ENCODE measurements around the gene HCN2.
"Not testable (repeated sequence)": the region's sequence is repeated elsewhere in the genome, so short reads cannot be mapped to it uniquely, and the experiment has no call there.

Gene HCN2

GRCh38 chr19:620166-620862 is 30.6 kb downstream of the HCN2 start:
- DNase-seq (ENCODE audit: low spot score): no peak

DNA sequence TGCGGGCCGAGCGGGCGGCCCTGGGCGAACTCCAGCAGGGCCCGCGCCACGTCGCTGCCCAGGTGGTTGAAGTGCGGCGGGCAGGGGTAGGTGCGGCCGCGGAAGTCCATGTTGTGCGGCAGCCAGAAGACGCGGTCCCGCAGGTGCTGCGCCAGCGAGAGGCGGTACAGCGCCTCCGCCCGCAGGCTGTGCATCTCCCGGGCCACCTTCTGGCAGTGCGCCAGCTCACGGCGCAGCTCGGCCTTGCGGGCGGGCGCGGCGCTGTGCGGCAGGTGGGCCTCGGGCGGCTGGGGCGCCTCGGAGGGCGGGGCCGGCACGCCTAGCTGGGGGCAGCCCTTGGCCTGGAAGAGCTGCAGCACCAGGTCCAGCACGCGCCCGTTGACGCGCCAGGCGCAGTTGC is 31.5 kb downstream of the HCN2 start:
- DNase-seq (ENCODE audit: low spot score): not testable (repeated sequence)

DNA sequence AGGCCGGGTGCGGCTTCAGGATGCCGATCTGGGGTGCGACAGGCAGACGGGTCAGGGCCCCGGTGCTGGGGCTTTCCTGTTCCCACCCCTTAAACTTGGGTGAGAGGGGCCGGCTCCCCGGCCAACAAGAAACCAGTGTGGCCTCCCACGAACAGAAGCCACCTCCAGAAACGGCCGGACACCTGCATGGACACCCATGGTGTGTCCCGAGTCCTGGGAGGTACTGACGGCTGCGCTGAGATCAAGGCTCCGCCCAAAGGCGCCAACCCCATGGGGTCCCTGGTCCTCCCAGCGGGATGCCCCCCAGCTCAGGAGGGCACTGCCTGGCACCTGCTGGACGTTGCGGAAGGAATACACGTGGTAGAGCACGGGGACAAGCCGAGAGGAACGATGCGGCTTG is 32.1 kb downstream of the HCN2 start:
- no peak for DNase-seq (ENCODE audit: low spot score)

GRCh38 chr19:622666-623065 is 33.0 kb downstream of the HCN2 start:
- no peak for DNase-seq (ENCODE audit: low spot score)

DNA sequence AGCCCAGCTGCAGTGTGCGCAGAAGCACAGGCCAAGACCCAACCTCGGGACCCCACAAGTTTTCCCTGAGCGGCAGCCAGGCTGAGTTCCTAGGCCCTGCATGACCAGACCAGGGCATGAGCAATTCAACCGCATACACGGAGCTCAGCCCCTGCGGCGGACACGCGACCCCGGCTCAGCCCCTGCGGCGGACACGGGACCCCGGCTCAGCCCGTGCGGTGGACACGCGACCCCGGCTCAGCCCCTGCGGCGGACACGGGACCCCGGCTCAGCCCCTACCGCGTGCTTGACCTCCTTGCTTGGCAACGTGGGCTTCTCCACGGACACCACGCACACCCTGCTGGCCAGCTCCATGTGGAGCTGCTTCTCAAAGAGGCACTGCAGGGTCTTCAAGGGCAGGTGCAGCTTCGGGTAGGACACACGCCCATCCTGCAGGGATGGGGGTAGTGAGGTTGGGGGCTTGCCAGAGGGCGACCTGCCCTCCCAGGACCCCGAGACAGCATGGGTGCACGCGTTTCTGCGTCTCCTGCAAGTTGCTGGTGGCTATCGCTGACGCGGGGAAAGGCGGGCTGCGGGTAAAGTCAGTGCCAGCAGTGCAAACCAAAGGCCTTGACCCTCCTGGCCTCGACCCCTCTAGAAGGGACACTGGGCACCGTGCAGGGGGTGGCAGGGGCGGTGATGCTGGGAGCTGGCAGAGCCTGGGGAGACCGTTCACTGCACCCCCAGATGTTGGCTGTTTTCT is 33.7 kb downstream of the HCN2 start:
- no peak for DNase-seq (ENCODE audit: low spot score)

DNA sequence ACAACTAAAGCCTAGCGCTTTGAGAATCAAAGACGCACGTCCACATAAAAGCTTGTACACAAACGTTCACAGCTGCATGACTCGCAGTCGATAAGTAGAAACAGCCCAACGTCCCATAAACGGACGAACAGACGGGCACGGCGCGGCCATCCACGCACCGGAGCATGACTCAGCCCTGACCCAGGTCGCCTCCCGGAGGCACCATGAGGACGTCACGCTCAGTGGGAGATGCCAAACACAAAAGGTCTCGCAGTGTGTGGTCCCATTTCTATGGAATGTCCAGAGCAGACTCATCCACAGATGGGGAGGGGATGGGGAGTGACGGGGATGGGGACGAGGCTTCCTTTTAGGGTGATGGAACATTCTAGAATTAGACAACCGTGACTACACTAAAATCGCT is 34.3 kb downstream of the HCN2 start:
- no peak for DNase-seq (ENCODE audit: low spot score)

DNA sequence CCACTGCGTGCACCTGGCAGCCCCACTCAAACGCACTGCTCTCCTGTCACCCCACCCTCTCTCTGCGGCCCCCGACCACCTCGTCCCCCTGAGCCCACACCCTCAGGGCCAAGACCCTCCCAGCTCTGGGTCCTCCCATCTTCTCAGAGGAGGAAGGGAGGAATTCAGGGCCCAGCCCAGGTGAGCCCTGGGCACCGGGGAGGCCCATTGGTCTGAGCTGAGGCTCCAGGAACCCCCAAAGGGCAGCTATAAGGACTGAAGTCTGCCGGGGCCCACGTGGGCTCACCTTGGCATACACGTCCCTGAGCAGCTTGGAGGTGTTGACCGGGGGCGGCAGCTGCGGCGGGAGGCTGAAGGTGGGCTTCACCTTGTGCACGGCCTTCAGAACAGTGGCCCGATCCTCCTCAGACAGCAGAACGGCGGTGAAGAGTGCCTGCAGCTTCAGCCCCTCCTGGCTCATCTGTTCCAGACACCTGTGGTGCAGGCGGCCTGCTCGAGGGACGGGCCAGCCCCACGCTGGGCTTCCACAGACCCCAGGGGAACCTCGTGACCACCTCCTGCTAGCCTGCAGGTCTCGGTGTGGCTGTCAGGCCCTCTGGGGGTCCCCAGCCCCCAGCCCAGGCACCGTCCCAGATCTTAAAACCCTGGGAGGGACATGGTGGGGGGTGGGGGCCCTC is 34.9 kb downstream of the HCN2 start:
- no peak for DNase-seq (ENCODE audit: low spot score)

DNA sequence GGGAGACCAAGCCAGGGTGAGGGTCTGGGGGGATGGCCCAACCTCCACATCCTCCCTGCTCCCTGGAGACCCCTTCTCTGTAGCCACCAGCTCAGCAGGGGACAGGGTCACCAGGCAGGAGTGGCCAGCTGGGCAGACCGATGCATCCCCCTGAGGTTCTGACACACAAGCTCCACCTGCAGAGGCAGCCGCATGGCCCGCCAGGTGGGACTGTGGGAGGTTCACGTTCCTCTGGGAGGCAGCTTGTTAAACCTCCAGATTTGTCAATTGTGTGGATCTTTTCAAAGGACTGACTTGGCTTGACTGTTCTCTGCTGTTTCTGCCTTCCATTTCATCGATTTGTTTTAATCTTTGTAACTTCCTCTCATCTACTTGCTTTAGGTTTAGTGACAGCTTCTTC is 35.6 kb downstream of the HCN2 start:
- no peak for DNase-seq (ENCODE audit: low spot score)

DNA sequence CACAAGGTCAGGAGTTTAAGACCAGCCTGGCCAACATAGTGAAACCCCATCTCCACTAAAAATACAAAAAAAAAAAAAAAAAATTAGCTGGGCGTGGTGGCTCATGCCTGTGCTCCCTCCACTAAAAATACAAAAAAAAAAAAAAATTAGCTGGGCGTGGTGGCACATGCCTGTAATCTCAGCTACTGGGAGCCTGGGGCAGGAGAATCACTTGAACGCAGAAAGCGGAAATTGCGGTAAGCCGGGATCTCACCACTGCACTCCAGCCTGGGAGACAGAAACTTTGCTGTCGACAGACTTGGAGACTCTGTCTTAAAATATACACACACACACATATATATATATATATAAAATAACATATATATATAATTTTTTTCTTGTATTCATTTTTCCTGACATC is 36.9 kb downstream of the HCN2 start:
- not testable (repeated sequence) for DNase-seq (ENCODE audit: low spot score)

- no peak for DNase-seq (ENCODE audit: low spot score)
Measured at GRCh38 chr19:628168-628567, 38.5 kb downstream of the HCN2 start.

DNA sequence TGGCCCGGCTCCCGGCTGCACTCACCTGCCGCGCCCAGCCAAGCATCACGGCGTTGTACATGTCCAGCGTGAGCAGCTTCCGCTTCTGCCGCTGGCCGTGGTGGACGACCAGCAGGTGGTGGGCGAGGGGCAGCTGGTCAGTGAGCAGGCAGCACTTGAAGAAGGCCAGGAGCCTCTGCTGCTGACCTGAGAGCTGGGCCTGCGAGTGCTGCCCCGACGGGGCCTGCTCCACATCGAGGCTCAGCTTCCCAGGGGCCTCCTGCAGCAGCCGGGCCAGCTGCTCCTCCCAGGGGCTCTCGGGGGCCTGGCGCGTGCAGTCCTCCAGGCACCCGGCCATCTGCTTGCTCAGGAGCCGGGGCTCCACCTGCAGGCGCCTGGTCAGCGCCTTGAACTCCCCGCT is 39.8 kb downstream of the HCN2 start:
- not testable (repeated sequence) for DNase-seq (ENCODE audit: low spot score)

DNA sequence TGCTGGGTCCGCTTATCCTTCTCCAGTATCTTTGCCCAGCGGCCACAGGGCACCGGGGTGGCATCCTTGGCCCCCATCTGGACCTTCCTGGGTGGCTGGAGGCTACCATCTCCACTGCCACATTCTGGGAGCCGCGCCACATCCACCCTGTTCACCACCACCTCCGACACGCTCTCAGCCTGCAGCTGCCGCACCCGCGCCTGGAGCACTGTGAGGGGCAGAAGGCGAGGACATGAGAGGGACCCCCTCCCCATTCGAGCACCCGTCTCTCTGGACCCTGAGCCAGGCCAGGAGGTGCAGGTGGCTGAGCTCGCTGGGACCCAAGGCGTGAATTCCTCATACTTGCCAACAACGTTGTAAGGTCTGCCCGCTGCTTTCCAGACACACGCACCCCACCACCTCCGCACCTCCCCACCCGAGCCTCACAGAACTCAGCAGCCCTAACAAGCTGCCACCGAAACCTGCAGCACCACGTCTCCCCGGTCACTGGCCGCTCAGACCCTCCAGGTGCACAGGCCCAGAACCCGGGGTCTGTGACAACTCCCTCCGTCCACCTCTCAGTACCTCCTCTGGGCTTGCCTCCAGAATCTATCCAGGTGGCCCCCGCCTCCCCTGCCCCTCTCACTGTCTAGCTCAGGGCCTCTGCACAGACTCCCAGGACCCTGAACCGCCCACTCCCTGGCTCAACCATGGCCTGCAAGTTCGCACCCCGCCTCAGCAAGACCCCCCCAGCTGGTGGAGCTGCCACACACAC is 40.5 kb downstream of the HCN2 start:
- no peak for DNase-seq (ENCODE audit: low spot score)

GRCh38 chr19:632579-633067 is 42.9 kb downstream of the HCN2 start:
- no peak for DNase-seq (ENCODE audit: low spot score)

DNA sequence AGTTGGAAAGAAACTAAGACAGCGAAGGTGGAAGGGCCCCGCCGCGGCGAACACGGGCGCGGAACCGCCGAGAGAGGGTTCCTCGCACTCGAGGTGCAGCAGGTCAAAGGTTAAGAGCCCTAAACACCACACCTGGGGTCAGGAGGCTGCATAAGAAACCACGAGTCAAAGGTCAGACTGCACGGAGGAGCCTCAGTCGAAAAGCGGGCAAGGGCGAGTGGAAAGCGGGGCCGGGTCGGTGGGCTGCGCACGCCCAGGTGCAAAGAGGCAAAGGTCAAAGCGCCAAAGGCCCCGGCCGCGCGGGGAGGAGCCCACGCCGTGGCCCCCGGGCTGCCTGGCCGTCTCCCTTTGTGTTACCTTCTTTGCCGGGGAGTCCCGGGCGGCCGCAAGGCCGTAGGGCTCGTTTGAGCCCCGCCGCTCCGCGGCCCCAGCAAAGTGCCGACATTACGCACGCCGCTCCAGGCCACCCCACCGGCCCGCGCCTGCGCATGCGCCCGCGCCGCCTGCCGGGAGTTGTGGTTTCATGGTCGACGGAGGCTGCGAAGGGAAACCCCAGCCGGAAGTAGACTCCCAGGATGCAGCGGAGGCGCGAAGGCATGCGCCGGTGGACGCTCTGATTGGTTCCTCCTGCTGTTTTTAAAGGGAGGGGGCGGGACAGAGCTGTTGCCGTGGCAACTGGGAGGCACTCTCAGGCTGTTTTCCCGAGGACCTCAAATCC is 43.5 kb downstream of the HCN2 start, which contains the start of gene POLRMT:
TSS of gene POLRMT (minus strand) at position 470 of the 718 bp plus-strand sequence. CDS start at position 445, 25 bp downstream.
- DNase-seq (ENCODE audit: low spot score): peak; percentile 99

GRCh38 chr19:633786-634639 is 44.3 kb downstream of the HCN2 start:
- DNase-seq (ENCODE audit: low spot score): no peak

- no peak for DNase-seq (ENCODE audit: low spot score)
Measured at GRCh38 chr19:634975-635652, 45.4 kb downstream of the HCN2 start.

DNA sequence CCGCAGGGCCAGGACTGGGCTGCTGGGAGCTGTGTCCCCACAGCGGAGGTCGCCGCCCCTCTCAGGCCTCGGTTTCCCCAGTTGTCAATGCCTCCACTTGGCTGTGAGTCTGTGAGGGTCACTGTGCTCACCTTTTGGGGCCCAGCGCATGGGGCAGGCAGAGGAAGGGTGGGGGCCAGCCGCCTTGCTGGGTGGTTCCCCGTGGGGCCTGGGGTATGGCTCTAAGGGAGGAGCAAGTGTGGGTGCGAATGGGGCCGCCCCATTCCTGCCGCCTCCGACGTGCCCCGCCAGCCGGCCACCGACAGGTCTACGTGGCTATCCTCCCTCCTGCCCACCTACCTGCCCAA is 49.2 kb downstream of the HCN2 start:
- no peak for DNase-seq (ENCODE audit: low spot score)

DNA sequence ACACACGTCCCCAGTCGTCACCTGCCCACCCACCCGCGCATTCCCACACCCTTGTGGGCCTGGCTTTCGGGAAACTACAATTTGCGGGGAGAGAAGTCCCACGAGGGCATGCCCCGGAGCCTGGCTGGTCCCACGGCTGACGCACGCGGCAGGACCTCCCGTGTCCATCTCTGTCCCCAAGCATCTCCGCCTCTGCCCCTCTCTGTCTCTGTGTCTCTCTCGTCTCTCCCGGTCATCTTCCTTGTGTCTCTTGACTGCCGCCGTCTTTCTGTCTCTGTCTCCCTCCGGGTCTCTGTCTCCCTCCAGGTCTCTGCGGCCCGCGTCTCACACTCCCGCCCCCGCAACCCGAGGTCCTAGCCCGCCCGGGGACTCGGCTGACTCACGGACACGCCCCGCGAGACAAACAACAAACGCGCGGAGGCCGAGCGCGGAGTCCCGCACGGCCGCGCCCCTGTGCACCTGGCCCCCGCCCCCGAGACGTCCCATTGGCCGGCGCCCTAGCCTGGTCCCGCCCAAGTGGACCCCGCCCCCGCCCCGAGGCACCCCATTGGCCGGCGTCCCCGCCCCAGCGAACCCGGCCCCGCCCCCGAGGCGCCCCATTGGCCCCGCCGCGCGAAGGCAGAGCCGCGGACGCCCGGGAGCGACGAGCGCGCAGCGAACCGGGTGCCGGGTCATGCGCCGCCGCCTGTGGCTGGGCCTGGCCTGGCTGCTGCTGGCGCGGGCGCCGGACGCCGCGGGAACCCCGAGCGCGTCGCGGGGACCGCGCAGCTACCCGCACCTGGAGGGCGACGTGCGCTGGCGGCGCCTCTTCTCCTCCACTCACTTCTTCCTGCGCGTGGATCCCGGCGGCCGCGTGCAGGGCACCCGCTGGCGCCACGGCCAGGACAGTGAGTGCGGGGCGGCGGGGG is 49.8 kb downstream of the HCN2 start, which contains the start of gene FGF22:
TSS of gene FGF22 (plus strand) at position 627 of the 908 bp plus-strand sequence. CDS start at position 674, 47 bp downstream.
- DNase-seq (ENCODE audit: low spot score): peak; percentile 91

- DNase-seq (ENCODE audit: low spot score): no peak
Measured at GRCh38 chr19:640161-640558, 50.5 kb downstream of the HCN2 start.
